Activated gamma-delta T cell treated with Interleukin-2 at 50 U/mL for 16 hours (primary cell): ENCODE measurements around the gene ELF1.
"Not testable (repeated sequence)": the region's sequence is repeated elsewhere in the genome, so short reads cannot be mapped to it uniquely, and the experiment has no call there.

Experiments used
- DNase-seq: peaks from one replicate; pipeline ENCODE4 v3.0.0-alpha.2; 2020

Gene ELF1

DNA sequence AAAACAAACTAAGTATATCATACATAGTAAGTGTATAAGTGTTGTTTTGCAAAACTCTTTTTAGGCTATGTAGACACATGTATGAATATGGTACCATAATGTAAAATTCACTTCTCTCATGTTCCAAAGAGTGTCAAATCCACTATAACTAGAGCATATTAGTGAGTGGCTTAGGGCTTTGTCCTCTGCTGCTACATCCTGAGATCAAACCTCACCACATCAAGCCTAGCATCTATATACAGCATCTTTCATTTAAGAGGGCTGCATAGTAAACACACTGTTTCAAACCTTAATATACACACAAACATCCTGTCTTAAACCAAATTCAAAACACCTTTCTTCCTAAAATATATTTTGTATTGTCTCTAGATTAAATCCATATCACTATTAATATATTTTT lies 38.7 kb downstream of the ELF1 start:
- DNase-seq, result no peak

DNA sequence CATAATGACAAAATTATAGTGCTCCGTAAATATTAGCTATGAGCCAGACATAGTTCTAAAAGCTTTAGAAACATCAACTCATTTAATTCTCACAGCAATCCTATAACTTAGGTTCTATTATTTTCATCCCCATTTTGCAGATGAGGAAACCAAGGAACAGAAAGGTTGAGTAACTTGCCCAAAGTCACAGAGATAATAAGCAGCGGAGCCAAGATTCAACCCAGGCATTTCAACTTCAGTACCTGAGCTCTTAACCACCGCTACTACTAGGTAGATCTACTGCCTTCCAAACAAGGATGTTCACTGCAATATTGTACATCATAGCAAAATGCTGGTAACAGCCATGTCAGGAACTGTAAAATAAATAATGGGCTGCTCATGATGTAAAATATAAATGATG lies 39.9 kb downstream of the ELF1 start:
- no peak for DNase-seq

DNA sequence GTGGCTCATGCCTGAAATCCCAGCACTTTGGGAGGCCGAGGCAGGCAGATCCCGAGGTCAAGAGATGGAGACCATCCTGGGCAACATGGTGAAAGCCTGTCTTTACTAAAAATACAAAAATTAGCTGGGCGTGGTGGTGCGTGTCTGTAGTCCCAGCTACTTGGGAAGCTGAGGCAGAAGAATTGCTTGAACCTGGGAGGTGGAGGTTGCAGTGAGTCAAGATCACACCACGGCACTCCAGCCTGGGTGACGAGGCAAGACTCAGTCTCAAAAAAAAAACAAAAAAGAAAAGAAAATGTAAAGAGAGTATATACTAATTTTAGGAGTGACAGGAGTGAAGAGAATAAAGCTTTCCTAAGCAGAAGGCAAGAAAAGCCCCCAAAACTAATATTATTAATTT lies 41.0 kb downstream of the ELF1 start:
- DNase-seq, result not testable (repeated sequence)

DNA sequence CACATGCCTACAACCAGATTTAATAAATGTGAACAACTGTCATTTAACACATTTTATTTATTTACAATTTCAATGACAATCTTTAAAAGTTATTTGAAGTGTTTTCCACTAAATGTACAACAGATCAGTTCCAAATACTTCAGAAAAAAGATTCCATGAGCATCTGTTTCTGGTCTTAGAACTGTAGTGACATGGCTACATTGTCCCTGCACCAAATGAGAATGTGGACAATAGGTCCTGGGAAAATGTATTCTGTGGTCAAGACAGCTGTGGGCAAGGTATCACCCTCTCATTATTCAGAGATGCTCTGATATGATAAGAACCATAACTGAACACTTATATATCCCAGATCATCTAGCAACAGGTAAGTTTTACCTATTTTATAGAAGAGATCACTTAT lies 43.7 kb downstream of the ELF1 start:
- no peak for DNase-seq

DNA sequence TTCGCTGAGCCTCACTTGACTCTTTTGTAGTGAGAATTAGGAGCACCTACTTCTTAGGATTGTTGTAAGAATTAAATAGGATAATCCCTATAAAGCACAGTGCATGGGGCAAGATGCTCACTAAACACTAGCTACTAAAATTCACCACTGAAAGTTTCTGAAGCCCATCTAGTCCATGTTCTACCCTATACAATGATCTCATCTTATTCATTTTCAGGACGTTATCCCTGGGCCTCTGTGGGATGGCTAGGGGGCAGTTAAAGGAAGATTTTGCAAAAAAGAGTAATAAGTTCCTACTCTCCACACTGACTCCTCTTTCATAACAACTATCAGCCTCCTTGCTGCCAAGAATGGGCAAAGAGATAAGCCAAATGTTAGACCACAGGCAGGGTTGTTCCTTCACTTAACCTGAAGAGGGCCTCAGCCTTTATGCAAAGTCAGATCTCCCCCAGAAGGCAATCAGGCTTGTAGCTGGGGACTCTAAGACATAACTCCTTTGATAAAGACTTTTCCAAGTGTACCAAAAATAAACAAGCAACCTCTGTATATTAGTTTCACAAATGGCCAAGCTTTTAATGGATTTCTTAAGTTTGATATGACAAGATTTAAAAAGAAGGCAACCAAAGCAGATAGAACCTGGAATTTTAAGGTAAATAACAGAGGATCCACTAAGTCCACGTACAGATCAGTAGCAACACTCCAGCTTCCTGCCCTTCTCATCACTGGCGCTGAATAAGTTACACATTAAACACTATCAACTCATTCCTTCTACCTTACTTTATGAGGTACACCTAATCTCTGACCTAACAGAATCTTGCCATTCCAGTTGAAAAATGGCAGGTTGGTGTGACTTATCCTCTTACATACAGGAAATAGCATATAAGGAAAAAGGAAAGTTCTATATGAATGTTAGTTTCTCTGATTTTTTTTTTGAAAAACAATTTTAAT lies 44.4 kb downstream of the ELF1 start:
- DNase-seq, result peak; percentile 36

DNA sequence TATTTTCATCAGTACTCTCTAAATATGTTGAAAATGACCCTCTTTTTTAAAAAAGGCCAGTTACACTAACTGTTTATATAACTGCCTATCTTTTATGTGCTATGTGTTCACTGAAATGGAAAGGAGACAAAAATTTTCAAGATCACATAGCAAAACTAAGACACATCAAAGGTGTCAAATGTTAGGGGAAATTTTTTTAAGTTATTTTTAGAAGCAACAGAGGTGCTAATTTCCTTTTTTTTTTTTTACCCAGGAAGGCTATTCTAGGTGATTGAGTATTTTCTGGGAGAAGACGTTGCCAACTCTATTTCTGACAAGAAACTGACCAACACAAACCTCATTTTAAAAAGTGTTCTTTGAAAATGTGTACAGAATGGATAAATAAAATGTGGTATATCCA lies 45.7 kb downstream of the ELF1 start:
- DNase-seq, result no peak

DNA sequence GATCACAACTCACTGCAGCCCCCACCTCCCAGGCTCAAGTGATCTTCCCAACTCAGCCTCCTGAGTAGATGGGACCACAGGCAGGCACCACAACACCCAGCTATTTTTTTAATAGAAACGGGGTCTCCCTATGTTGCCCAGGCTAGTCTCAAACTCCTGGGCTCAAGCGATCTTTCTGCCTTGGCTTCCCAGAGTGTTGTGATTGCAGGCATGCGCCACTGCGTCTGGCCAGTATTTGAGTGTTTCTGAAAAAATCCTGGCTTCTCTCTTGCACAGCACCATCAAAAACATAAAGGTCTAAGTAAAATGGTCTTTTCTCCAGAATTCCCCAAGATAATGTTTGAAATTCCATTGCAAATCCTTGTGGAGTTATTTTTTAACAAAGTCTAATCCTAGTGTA lies 47.8 kb downstream of the ELF1 start:
- DNase-seq, result no peak

DNA sequence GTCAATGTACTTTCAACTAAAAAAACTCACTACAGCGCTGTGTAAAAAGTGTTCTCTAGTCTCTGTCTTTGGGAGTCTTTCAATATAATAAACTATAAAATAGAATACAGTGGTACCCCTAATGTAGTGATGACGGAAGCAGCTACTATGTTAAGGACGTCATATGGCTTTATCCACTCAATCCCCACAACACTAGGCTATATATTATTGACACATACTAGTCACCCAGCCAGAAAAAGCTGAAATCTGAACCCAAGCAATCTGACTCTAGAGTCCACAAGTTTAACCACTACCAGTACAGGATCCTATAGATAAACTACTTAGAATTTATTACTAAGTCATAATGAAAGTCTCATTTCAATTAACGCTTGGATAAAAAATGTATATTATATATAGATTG lies 48.3 kb downstream of the ELF1 start:
- DNase-seq, result no peak

DNA sequence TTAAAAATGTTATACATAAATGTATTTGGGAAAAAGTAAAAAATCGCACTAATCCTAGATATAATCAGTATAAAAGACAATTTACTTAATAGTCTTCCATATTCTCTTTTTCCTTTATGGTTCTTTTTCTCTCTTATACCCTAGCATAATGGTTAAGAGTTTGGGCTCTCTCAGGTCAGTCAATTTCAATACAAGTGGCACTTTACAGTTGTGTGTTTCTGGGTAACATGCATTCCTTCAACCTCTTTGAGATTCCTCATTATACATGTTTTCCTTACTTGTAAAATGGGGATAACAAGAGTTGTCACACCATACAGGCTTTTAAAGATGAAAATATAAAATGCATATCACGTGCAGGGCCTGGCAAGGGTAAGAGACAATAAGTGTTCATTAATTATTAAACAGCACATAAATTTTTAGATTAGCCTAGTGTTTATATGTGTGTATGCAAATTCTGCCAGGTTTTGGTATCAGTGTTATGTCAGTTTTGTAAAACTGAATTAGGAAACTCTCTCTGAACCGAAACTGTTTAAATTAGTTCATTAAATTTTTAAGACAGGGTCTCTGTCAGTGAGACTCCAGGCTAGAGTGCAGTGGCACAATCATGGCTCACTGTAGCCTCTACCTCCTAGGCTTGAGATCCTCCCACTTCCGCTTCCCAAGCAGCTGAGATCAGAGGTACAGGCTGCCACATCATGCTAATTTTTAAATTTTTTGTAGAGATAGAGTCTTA lies 49.8 kb downstream of the ELF1 start:
- DNase-seq, result peak; percentile 14

DNA sequence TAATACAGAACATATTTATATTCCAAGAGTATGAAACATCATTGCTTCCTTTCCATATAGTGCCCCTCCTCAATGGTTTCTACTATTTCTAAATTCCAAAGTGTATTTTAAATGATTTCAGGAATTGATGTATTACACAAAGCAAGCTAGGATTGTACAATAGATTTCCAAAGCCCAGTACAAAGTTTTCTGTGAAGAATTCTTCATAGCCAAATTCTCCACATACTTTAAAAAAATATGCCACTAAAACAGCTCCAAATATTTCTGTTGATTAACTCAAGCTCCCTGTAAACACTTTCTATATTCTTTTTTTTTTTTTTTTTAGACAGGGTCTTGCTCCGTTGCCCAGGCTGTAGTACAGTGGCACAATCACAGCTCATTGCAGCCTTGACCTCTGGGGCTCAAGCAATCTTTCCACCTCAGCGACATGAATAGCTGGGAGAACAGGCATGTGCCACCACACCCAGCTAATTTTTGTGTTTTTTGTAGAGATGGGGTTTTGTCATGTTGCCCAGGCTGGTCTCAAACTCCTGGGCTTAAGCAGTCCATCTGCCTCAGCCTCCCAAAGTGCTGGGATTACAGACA lies 50.6 kb downstream of the ELF1 start:
- no peak for DNase-seq

DNA sequence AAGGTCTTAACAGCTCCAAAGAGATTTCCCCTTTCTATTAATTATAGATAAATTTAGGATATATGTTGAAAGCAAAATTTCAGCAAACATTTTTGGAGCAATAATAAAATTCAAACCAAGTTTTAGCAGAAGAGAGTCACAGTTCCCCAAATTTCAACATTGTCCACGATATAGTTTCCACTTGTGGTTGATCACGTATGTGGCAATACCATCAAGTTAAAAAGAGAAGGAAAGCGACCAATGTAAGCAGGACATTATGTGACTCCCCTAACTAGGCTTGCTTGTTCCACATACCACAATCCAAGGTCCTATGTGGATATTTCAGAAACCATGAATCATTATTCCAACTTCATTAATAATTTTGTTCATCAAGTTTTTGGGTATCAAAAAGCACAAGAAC lies 52.8 kb downstream of the ELF1 start:
- DNase-seq, result no peak

DNA sequence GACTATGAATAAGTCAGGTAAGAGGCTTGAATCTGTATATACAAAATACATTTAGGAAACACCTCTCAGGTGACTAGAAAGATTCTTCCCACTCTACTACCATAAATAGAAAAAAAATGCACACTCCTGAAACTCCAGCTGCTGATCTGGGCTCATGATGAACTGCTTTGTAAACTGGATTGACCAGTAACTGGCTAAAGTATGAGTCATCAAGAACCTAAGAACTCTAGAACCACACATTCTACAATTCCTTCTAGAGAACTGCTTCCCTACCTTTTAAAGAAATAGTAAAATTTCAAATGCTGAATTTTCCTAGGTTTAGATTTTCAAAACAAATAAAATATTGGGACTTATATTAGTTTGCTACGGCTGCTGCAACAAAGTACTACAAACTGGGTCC lies 55.2 kb downstream of the ELF1 start:
- no peak for DNase-seq

DNA sequence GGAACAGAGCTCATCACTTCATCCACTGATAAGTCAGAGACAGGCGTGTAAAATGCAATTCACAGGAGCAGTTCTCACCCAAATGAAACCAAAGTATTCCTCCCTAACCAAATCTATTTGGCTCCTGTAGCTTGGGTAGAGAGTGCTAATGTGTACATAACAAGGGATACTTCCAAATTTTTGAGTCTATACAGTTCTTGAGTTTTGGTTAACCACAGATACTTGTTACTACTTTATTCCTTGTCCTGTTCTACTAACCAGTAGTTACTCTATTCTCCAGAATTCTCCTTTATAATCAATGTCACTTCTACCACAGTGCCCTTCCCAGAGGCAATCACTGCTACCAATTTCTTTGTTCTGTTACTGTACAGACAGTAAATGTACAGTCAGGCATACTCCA lies 57.3 kb downstream of the ELF1 start:
- no peak for DNase-seq

DNA sequence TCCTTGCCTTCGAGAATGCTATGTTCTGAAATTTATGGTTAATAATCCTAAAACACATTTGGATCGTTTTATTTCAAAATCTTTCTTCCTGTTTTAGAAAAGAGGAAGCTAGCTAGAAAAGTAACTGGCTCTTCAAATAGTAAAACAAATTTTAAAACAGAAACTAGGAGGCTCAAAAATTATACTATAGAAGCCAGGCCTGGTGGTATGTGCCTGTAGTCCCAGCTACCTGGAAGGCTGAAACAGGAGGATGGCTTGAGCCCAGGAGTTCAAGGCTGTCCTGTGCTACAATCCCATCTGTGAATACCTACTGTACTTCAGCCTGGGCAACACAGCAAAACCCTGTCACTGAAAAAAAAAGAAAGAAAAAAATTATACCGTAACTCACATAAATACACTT lies 57.9 kb downstream of the ELF1 start:
- no peak for DNase-seq

DNA sequence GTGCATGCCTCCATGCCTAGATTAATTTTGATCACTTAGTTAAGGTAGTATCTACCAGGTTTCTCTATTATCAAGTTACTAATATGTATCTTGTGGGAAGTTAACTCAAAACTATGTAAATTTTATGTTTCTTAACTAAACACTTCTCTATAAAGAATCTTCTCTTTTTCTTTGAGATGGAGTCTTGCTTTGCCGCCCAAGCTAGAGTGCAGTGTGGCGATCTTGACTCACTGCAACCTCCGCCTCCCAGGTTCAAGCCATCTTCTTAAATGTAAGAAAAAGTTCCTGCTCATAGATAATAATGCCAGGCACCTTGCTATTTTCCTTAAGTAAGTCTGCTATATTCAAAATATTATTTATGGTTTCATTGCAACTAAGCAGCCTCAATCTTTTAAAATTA lies 58.4 kb downstream of the ELF1 start:
- DNase-seq, result no peak

DNA sequence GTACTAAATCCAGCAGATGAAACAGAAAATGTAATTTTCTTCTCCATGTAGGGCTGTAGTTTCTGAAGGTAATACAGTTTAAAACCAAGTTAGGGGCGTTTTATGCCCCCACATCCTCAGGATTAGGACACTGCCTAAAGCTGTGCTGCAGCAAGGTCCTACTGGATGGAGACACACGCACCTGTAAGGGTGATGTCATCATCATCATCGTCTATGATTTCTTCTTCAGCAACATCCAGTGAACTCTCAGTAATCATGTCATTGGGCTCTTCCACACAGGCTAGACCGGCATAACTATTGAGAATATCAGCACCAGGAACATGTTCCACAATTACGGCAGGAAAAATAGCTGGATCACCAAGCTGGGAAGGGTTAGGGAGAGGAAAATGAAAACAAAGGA lies 60.5 kb downstream of the ELF1 start:
- DNase-seq, result no peak

DNA sequence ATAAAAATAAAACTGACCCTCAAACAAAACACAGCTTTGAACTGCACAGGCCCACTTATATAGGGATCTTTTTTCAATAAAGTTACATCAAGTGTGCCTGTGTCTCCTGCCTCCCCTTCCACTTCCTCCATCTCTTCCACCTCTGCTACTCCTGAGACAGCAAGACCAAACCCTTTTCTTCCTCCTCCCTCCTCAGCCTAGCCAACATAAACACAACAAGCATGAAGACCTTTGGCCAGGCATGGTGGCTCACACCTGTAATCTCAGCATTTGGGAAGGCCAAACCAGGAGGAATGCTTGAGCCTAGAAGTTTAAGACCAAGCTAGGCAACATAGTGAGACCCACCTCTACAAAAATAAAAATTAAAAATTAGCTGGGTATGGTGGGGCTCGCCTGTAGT lies 72.6 kb downstream of the ELF1 start:
- DNase-seq, result no peak

DNA sequence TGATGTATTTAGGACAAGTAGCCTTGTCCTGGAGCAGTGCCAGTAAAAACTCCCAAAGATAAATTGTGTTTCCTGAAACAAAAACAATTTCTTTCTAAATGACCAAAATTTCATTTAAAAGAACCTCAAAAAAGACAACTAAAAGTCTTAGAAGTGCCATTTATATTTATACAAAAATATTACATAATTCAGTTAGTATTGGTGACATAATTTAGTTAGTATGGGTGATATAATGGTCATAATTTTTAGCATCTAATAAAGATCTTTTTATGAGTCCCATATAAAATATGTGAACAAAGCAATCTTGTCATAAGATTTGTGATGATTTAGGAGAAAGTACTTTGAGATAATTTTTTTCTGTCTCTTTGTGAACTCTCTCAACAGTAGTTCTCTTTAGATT lies 76.0 kb downstream of the ELF1 start:
- DNase-seq, result no peak

DNA sequence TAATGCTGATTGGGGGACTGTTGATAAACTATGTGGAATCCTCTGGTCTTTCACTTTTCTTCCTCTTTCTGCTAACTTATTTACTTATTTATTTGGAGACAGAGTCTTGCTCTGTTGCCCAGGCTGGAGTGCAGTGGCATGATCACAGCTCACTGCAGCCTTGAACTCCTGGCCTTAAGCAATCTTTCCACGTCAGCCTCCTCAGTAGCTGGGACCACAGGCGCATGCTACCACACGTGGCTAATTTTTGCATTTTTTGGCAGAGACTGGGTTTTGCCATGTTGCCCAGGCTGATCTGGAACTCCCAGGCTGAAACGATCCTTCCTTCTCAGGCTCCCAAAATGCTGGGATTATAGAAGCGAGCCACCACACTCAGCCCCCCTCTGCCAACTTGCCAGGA lies 77.5 kb downstream of the ELF1 start:
- no peak for DNase-seq

DNA sequence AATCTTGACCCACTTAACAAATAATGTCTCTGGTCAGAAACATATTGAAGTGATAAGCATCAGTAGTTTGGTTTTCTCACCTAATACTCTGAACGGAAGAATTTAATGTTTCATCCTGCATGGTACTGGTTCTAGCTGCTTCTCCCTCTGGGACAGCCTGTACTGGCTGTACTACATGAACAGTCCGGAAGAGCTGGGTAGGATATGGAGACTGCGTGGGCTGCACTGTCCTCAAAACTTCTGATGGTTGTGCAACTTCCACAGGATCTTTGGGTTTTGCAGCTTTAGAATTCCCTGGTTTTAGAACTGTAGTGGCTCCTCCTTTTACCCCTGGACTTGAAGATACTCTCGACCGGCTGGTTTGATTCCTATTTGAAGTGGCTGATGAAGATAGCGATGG lies 78.3 kb downstream of the ELF1 start:
- no peak for DNase-seq

DNA sequence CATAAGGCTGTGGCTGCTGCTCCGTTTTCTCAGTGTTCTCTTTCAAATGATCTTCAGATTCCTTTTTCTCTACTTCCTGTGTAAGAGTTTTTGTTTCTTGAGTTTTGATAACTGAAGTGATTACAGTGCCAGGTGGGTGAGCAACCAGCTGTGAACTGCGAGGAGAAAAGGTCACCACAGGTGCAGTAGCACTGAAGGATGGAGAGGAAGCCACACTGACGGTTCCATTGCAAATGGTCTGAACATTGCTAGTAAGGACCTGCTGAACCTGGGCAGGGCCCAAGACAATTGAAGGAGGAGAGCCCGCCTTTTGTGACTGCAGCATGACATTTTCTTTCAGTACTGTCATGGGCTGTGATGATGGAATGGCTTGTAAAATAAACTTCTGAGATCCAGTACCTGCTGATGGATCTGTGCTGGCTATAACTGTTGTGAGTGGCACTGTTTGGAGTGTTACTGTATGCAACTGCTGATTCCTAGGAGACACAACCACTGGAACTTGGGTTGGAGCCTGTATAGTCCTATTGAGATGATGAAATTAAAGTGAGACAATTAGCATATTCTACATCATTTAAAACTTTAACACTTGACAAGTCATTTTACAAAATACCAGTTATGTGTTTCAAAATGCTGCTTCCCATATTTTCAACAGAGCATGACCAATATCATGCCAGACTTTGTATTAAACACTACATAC lies 85.5 kb downstream of the ELF1 start:
- no peak for DNase-seq

DNA sequence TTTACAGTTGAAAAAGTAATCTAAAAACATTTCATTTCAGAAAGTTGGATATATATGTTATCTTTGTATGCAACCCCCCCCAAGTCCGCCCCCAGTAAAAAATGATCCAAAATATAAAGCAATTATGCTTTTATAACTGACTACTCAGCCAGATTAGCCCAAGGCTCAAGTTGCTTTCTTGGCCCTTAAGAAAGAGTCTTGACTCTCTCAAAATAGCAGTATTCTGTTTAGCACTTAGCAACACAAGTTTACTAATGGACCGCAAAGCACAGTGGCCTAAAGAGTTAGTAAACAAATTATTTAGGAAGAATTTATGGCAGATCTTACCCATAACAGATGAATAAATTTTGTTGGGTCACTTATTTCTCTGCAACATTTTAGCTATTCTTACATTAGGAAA lies 86.9 kb downstream of the ELF1 start:
- DNase-seq, result no peak

DNA sequence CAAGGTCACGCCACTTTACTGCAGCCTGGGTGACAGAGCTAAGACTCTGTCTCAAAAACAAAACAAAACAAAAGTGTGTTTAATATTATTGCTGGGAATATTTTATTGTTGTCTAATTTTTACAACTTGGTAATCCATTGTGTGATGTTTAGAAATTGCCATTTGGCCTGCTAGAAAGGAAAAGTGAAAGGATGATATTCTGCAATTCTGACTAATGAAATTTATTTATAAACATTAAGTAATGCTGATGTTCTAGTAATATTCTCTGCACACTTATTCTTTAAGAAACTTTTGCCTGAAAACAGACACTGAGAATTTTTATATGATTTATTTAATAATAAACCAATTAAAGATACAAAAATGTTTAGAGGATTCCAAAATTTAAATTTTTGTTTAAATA lies 87.4 kb downstream of the ELF1 start:
- no peak for DNase-seq
